Suprapubic skin (tissue), 4 donors: ENCODE measurements around the gene C2orf81. TPM values are rescaled to one million over a fixed set of nuclear protein-coding genes. Genes with fewer than 3 reads are reported as not detected.
A peak's percentile ranks its signal among the peaks of the same experiment; 100 is the strongest.
"Not testable (repeated sequence)": the region's sequence is repeated elsewhere in the genome, so short reads cannot be mapped to it uniquely, and the experiment has no call there.

Source experiments
- DNase-seq, 2 donors: peaks; one replicate each; pipeline ENCODE4 v3.0.0-alpha.2; 2019; ENCODE audit warnings: low spot score in 2 of 2
- H3K27ac ChIP-seq: fragments of 200-600 bp; sonication (generic); one replicate; pipeline ENCODE4 v1.5.1; 2019
- H3K27me3 ChIP-seq: fragments of 200-600 bp; sonication (generic); one replicate; pipeline ENCODE4 v1.5.1; 2019
- H3K36me3 ChIP-seq: fragments of 200-600 bp; sonication (generic); one replicate; pipeline ENCODE4 v1.5.1; 2019
- H3K4me1 ChIP-seq: fragments of 200-600 bp; sonication (generic); one replicate; pipeline ENCODE4 v1.5.1; 2019
- H3K4me3 ChIP-seq: fragments of 200-600 bp; sonication (generic); one replicate; pipeline ENCODE4 v1.5.1; 2019; ENCODE audit warnings: mild to moderate bottlenecking
- H3K9me3 ChIP-seq: fragments of 200-600 bp; sonication (generic); one replicate; pipeline ENCODE4 v1.5.1; 2019
- EP300 ChIP-seq: sonication (generic); formaldehyde crosslinking; IDR thresholded peaks from one replicate; pipeline ENCODE4 v1.6.1; 2017; ENCODE audit warnings: antibody characterized with exemption
- POLR2A ChIP-seq, 2 donors: fragments of 450-650 bp; IDR thresholded peaks; one replicate each; pipeline ENCODE4 v1.6.1; 2017; ENCODE audit warnings: antibody characterized with exemption in 2 of 2, mild to moderate bottlenecking in 2 of 2, moderate library complexity in 2 of 2
- POLR2AphosphoS5 ChIP-seq, 3 donors: sonication (generic); formaldehyde crosslinking; IDR thresholded peaks; one replicate each; pipeline ENCODE4 v1.6.1; 2017; ENCODE audit warnings: antibody characterized with exemption in 3 of 3
- WGBS: methylation state at CpG from one replicate; pipeline ENCODE4 v1.1.5; 2018; 5-methylcytosine and 5-hydroxymethylcytosine counted together
- total RNA-seq, 4 donors: library from RNA; depleted of rRNA; stranded (reverse); fragments of >200 nt; gene quantifications; one replicate each; pipeline ENCODE4 v1.1.0, GENCODE V29; 2016
- TF ChIP-seq, protein P1 (sequence below), 2 donors: fragments of 200-600 bp in 1 of 2; fragments of 450-650 bp in 1 of 2; sonication (generic) in 1 of 2; IDR thresholded peaks; one replicate each; pipeline ENCODE4 v1.5.1; 2016 to 2019; ENCODE audit warnings: antibody characterized with exemption in 2 of 2, mild to moderate bottlenecking in 1 of 2, moderate library complexity in 1 of 2

Gene C2orf81
- 1 to 10 TPM in 3 of 4 donors, under 1 TPM in 1; 0.87 to 2.1 (median 1.4) TPM for total RNA-seq

DNA sequence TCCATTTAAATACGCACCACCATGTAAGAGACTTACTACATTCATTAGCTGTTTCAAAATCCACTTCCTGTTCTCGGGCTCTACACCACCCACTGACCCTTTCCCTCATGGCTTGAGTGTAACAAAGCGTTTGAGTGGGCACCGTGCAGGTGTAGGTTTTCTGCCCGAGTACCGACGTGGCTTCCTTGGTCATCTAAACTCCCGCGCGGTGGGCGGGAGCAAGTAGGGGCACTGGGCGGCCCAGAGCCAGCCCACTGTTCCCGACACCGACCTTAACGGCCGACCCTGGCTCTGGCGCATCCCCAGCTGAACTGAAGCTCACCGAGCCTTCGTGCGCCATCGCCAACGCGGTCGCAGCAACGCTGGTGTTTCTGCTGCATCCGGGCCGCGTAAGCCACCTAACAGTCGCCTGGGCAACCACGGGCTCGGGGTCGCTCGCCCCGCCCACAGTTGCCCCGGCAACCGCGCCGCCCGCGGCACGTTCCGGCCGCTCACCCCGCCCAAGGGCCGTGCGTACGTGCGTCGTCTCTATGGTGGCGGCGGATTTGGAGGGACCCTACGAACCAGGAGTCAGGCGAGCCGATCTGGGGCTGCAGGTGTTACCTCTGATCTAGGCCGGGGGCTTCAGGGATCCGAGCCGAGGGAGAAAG is at the start of gene C2orf81, which contains the start of gene WDR54:
Gene C2orf81, minus strand, starts transcription at position 399 of the 650 bp plus-strand sequence. Its CDS starts 59 bp downstream, at position 340.
Gene WDR54, plus strand, starts transcription at position 510 of the 650 bp plus-strand sequence. CDS start 424 bp downstream, outside the sequence.
- no peaks in the 10 kb centered on the region for H3K9me3 ChIP-seq
- H3K36me3 ChIP-seq, result peaks cover 8% of the 10 kb centered on the region
- WGBS, result under 1% methylated on average over 13 of the region's 57 CpGs
- peaks cover 23% of the 10 kb centered on the region for H3K4me1 ChIP-seq
- peak within 1 kb of the TSS; percentile 73 for H3K4me3 ChIP-seq
- H3K27me3 ChIP-seq, result no peaks in the 10 kb centered on the region
- TF ChIP-seq, protein P1, sequence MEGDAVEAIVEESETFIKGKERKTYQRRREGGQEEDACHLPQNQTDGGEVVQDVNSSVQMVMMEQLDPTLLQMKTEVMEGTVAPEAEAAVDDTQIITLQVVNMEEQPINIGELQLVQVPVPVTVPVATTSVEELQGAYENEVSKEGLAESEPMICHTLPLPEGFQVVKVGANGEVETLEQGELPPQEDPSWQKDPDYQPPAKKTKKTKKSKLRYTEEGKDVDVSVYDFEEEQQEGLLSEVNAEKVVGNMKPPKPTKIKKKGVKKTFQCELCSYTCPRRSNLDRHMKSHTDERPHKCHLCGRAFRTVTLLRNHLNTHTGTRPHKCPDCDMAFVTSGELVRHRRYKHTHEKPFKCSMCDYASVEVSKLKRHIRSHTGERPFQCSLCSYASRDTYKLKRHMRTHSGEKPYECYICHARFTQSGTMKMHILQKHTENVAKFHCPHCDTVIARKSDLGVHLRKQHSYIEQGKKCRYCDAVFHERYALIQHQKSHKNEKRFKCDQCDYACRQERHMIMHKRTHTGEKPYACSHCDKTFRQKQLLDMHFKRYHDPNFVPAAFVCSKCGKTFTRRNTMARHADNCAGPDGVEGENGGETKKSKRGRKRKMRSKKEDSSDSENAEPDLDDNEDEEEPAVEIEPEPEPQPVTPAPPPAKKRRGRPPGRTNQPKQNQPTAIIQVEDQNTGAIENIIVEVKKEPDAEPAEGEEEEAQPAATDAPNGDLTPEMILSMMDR (IDR thresholded peaks at IDR 0.05), result no peak
- TF ChIP-seq POLR2A (IDR thresholded peaks at IDR 0.05) (peak in 1 of 2 donors; percentile 34), EP300 (no peak), POLR2AphosphoS5 (IDR thresholded peaks at IDR 0.05) (peak in 1 of 3 donors; percentile 80)
- peak within 1 kb of the TSS; percentile 47 for H3K27ac ChIP-seq
- peak in 1 of 2 donors; percentile 90 for DNase-seq

DNA sequence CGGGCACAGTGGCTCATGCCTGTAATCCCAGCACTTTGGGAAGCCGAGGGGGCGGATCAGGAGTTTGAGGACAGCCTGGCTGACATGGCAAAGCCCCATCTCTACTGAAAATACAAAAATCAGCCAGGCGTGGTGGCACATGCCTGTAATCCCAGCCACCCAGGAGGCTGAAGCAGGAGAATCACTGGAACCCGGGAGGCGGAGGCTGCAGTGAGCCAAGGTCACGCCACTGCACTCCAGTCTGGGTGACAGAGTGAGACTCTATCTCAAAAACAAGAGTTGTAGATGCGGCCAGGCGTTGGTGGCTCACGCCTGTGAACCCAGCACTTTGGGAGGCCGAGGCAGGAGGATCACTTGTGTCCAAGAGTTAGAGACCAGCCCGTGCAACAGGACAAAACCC is 49.3 kb upstream of the C2orf81 start:
- not testable (repeated sequence) for H3K4me3 ChIP-seq, H3K27me3 ChIP-seq, H3K9me3 ChIP-seq, DNase-seq, H3K27ac ChIP-seq
- Histone ChIP-seq H3K36me3 (peaks cover 13% of the 10 kb centered on the region), H3K4me1 (peaks cover 24% of the 10 kb centered on the region)
- 94% methylated on average over 12 of the region's 12 CpGs for WGBS

DNA sequence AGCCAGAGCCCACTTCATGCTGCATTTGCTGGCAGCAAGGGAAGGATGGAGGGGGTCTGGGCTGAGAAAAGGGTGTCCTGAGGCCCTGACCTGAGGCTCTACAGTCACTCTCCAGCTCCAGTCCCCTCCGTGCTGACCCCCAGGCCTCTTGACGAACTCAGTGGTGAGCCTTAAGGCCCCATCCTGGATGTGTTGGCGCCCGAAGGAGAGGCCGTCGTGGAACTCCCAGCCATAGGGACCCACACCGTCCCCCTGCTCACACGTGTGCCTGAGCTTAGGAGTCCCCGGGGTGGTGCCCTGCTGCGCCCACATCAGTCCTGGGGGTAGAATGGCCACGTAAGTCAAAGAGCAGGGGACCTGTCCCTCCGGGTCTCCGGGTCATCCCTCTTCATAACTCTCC is 43.0 kb upstream of the C2orf81 start:
- H3K9me3 ChIP-seq, result no peaks in the 10 kb centered on the region
- peaks cover 20% of the 10 kb centered on the region for H3K4me1 ChIP-seq
- H3K36me3 ChIP-seq, result peaks cover 22% of the 10 kb centered on the region
- 0% methylated on average over 2 of the region's 13 CpGs for WGBS
- peak overlapping the region; percentile 81 for H3K27ac ChIP-seq
- TF ChIP-seq, protein P1 (IDR thresholded peaks at IDR 0.05), result no peak
- TF ChIP-seq POLR2A (IDR thresholded peaks at IDR 0.05) (no peak), POLR2AphosphoS5 (IDR thresholded peaks at IDR 0.05) (no peak), EP300 (no peak)
- H3K4me3 ChIP-seq, result peak overlapping the region; percentile 90
- H3K27me3 ChIP-seq, result no peaks in the 10 kb centered on the region
- no peak for DNase-seq

DNA sequence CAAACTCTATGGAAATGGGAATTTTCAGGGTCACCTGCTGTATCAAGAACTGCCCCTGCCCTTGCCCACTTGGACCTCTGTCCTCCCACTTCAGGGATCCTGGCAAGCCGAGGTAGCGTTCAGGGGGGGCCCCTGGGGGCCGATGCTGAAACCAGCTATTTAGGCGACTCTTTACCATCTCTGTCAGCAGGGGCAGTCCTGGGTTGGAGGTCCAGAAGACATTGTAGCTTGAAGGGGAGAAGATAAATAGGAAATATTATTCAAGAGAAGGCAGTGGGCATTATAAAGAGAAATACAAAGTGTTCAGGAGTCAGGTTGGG is 41.3 kb upstream of the C2orf81 start:
- no peaks in the 10 kb centered on the region for H3K27me3 ChIP-seq
- H3K27ac ChIP-seq, result no peak overlapping the region
- H3K9me3 ChIP-seq, result no peaks in the 10 kb centered on the region
- no peak overlapping the region for H3K4me3 ChIP-seq
- no peak for TF ChIP-seq POLR2A (IDR thresholded peaks at IDR 0.05)
- TF ChIP-seq EP300, result no peak
- TF ChIP-seq POLR2AphosphoS5 (IDR thresholded peaks at IDR 0.05), result no peak
- TF ChIP-seq, protein P1 (IDR thresholded peaks at IDR 0.05), result no peak
- WGBS, result 87% methylated on average over 4 of the region's 4 CpGs
- H3K4me1 ChIP-seq, result peaks cover 30% of the 10 kb centered on the region
- no peak for DNase-seq
- H3K36me3 ChIP-seq, result peaks cover 22% of the 10 kb centered on the region

DNA sequence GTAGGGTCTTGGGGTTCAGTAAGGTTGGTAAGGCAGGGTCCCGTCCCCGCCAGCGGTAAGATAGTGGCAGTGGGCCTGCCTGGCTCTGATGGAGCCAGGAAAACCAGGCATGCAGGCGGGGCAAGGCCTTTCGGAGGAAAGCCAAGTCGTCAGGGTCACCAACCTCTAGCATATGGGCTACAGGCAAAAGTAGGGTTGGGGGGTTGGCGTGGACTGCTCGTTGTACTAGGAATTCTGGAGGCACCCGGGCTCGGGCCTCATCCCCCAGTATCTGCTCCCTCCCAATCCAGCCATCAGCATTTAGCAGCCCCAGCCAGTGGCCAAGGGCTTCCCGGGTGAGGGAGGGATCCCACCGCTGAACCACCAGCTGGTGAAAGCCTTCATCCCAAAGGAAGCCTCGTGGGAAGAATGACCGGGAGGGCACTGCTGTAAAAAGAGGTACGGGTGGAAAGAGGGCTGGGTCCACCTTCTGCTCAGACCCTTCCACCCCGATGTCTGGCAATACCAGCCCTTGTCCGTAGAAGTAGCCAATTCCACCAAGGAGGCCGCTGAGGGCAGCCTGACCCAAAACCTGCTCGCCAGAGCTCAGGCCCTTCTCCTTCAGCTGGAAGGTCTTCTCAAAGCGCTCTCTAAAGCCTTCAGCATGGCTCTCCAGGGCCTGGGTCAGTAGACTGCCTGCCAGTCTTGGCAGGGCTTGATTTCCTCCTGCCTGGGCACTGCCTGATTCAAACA is 40.8 kb upstream of the C2orf81 start:
- Histone ChIP-seq H3K4me1 (peaks cover 31% of the 10 kb centered on the region), H3K27ac (no peak overlapping the region), H3K9me3 (no peaks in the 10 kb centered on the region), H3K36me3 (peaks cover 22% of the 10 kb centered on the region), H3K27me3 (no peaks in the 10 kb centered on the region), H3K4me3 (no peak overlapping the region)
- TF ChIP-seq EP300, result no peak
- TF ChIP-seq POLR2AphosphoS5 (IDR thresholded peaks at IDR 0.05), result no peak
- TF ChIP-seq POLR2A (IDR thresholded peaks at IDR 0.05), result no peak
- TF ChIP-seq, protein P1 (IDR thresholded peaks at IDR 0.05), result no peak
- 84% methylated on average over 16 of the region's 20 CpGs for WGBS
- no peak for DNase-seq
